HepG2 (cell line): Measurements from ENCODE around the gene PRKN. TPM values are rescaled to one million over a fixed set of nuclear protein-coding genes. Genes with fewer than 3 reads are reported as not detected.

Source experiments
- MIER3 ChIP-seq: IDR thresholded peaks from 2 replicates; pipeline ENCODE4 v1.6.1; 2016; ENCODE audit warnings: missing compliant biosample characterization, borderline replicate concordance
- MTF2 ChIP-seq: sonication (generic); formaldehyde crosslinking; IDR thresholded peaks from 2 replicates; pipeline ENCODE4 v1.5.0; 2020; ENCODE audit warnings: missing genetic modification reagents, borderline replicate concordance
- SNAPC2 ChIP-seq: sonication (generic); formaldehyde crosslinking; IDR thresholded peaks from 2 replicates; pipeline ENCODE4 v1.8.1; 2022; ENCODE audit warnings: mild to moderate bottlenecking, missing genetic modification reagents
- ZBED4 ChIP-seq: sonication (generic); formaldehyde crosslinking; IDR thresholded peaks from 2 replicates; pipeline ENCODE4 v1.4.0; 2020; ENCODE audit warnings: missing genetic modification reagents, borderline replicate concordance
- ZNF616 ChIP-seq: sonication (generic); formaldehyde crosslinking; IDR thresholded peaks from 2 replicates; pipeline ENCODE4 v1.5.0; 2020; ENCODE audit warnings: low read depth, mild to moderate bottlenecking, missing genetic modification reagents
- polyA plus RNA-seq, 8 experiments: library from polyadenylated mRNA; depleted of rRNA in 3 of 8; stranded (reverse) in 7 of 8; unstranded in 1 of 8; fragments of >200 nt; fragmentation: Illumina TruSeq in 4 of 8; extraction: Trizol in 4 of 8; gene quantifications; 2 replicates each; pipeline versions ENCODE4 v1.2.1 to v1.2.3, GENCODE V29; 2011 to 2016; ENCODE audit warnings: low read depth in 4 of 8, missing spikeins in 1 of 8, mixed read lengths in 1 of 8; ENCODE audit not compliant: insufficient read depth in 1 of 8
- total RNA-seq, 5 experiments: library from RNA; depleted of rRNA; stranded (reverse); fragments of >200 nt; fragmentation: Illumina TruSeq; extraction: Trizol; gene quantifications; 2 replicates each; pipeline ENCODE4 v1.2.3, GENCODE V29; 2016; ENCODE audit warnings: low read depth in 1 of 5
- TF ChIP-seq, protein P1 (sequence below): sonication (generic); formaldehyde crosslinking; IDR thresholded peaks from one replicate; pipeline ENCODE4 v1.5.1; 2020; ENCODE audit warnings: mild to moderate bottlenecking, missing genetic modification reagents; ENCODE audit errors: not compliant biosample characterization
- TF ChIP-seq, protein P2 (sequence below): sonication (generic); formaldehyde crosslinking; IDR thresholded peaks from 2 replicates; pipeline ENCODE4 v1.5.1; 2020; ENCODE audit warnings: missing genetic modification reagents, mild to moderate bottlenecking, borderline replicate concordance

PRKN gene
- total and polyA plus RNA-seq, 2 of the 13 experiments (the other 11 are each of a cell fraction or from before 2014, with no cell fraction given) = 0.31 to 0.44 TPM

DNA sequence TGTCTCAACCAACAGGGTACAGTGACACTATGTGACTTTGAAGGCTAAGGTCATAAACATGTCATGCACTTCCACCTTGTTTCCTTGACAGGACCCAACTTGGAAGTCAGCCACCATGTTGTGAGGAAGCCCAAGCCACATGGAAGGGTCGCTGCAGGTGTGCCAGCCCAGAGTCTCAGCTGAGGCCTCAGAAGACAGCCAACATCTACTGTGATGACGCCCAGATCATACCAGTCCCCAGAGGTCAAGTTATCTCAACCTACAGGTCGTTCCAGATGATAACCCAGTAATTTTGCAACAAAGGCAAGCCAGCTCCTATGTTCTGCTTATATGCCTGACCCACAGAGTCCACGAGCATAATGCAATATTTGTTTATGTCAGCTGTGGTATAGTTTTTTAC is 1077.7 kb downstream of the PRKN start (continued):
- TF ChIP-seq, protein P1, sequence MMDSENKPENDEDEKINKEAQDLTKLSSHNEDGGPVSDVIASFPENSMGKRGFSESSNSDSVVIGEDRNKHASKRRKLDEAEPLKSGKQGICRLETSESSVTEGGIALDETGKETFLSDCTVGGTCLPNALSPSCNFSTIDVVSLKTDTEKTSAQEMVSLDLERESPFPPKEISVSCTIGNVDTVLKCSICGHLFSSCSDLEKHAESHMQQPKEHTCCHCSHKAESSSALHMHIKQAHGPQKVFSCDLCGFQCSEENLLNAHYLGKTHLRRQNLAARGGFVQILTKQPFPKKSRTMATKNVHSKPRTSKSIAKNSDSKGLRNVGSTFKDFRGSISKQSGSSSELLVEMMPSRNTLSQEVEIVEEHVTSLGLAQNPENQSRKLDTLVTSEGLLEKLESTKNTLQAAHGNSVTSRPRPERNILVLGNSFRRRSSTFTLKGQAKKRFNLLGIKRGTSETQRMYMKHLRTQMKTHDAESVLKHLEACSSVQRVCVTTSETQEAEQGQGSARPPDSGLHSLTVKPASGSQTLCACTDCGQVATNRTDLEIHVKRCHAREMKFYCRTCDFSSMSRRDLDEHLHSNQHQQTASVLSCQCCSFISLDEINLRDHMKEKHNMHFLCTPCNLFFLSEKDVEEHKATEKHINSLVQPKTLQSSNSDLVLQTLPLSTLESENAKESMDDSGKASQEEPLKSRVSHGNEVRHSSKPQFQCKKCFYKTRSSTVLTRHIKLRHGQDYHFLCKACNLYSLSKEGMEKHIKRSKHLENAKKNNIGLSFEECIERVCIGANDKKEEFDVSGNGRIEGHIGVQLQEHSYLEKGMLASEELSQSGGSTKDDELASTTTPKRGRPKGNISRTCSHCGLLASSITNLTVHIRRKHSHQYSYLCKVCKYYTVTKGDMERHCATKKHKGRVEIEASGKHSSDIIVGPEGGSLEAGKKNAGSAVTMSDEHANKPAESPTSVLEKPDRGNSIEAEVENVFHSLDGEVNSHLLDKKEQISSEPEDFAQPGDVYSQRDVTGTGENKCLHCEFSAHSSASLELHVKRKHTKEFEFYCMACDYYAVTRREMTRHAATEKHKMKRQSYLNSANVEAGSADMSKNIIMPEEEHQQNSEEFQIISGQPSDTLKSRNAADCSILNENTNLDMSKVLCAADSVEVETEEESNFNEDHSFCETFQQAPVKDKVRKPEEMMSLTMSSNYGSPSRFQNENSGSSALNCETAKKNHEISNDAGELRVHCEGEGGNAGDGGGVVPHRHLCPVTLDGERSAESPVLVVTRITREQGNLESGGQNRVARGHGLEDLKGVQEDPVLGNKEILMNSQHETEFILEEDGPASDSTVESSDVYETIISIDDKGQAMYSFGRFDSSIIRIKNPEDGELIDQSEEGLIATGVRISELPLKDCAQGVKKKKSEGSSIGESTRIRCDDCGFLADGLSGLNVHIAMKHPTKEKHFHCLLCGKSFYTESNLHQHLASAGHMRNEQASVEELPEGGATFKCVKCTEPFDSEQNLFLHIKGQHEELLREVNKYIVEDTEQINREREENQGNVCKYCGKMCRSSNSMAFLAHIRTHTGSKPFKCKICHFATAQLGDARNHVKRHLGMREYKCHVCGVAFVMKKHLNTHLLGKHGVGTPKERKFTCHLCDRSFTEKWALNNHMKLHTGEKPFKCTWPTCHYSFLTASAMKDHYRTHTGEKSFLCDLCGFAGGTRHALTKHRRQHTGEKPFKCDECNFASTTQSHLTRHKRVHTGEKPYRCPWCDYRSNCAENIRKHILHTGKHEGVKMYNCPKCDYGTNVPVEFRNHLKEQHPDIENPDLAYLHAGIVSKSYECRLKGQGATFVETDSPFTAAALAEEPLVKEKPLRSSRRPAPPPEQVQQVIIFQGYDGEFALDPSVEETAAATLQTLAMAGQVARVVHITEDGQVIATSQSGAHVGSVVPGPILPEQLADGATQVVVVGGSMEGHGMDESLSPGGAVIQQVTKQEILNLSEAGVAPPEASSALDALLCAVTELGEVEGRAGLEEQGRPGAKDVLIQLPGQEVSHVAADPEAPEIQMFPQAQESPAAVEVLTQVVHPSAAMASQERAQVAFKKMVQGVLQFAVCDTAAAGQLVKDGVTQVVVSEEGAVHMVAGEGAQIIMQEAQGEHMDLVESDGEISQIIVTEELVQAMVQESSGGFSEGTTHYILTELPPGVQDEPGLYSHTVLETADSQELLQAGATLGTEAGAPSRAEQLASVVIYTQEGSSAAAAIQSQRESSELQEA (CRISPR knock-in tag) = no peak
- no peak for TF ChIP-seq MIER3 (CRISPR knock-in tag)
- TF ChIP-seq MTF2 (CRISPR knock-in tag) = no peak
- TF ChIP-seq, protein P2, sequence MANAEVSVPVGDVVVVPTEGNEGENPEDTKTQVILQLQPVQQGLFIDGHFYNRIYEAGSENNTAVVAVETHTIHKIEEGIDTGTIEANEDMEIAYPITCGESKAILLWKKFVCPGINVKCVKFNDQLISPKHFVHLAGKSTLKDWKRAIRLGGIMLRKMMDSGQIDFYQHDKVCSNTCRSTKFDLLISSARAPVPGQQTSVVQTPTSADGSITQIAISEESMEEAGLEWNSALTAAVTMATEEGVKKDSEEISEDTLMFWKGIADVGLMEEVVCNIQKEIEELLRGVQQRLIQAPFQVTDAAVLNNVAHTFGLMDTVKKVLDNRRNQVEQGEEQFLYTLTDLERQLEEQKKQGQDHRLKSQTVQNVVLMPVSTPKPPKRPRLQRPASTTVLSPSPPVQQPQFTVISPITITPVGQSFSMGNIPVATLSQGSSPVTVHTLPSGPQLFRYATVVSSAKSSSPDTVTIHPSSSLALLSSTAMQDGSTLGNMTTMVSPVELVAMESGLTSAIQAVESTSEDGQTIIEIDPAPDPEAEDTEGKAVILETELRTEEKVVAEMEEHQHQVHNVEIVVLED (CRISPR knock-in tag) = no peak
- TF ChIP-seq SNAPC2 (CRISPR knock-in tag) = no peak
- TF ChIP-seq ZBED4 = no peak
- no peak for TF ChIP-seq ZNF616
